GM15510 (cell line): ENCODE data around the gene SIGMAR1.

Experiments
- POLR2A ChIP-seq: IDR thresholded peaks from 3 replicates; pipeline ENCODE4 v1.6.1; 2011; ENCODE audit warnings: borderline replicate concordance; ENCODE audit not compliant: insufficient read length; ENCODE audit errors: extremely low read depth

SIGMAR1 gene

DNA sequence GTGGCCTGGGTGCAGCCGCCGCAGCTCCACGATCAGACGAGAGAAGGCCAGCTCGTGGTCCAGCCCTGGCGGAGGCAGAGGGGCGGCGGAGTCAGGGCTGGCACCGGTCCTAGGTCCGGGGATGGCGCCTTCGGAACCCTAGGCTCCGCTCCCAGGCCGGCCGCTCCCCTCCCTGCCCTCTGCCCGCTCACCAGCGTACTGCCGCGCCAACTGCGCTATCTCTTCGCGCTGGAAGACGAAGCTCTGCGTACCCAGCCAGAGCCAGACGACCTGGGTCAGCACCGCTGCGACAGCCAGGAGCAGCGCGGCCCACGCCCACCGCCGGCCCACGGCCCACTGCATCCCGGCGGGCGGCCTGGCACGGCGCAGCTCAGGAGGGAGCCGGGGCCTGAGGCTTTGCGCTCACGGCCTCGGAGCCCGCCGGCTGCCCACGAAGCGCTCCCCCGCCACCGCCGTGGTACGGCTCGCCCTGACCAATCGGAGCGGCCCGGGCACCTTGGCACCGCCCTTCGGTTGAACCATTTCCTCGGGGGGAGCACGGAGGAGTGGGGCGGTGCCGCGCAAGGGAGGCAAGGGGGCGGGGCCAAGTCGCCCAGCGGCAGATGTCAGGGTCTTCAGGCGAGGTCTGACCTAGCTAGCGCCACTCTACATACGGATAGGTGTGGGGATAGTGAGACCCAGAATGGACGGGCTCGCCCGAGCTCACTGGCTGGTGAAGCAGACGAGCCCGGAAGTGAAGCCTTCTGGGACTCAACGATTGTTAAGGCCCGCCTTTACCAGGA is at the start of gene SIGMAR1:
Gene SIGMAR1, minus strand, starts transcription at position 432 of the 782 bp plus-strand sequence. Its CDS starts 90 bp downstream, at position 342.
- peak; percentile 71 for TF ChIP-seq POLR2A

DNA sequence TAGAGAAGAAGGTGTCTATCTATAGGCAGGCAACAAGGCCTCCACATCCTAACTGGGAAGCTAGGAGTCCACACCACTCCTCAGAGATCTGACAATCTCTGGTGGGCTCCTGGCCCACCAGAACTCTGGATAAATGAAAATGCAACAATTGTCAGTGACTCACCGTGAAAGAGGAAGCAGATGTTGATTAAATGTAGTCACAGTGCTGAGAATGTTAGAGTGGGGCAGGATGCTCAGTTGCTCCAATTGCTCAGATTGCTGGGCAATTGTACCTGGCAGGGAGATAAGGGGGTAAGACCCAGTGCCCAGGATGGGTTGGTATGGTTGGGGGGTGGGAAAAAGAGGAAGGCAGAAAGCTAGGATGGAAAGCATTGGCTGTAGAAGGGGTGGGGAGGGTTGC is 49.1 kb upstream of the SIGMAR1 start:
- no peak for TF ChIP-seq POLR2A

DNA sequence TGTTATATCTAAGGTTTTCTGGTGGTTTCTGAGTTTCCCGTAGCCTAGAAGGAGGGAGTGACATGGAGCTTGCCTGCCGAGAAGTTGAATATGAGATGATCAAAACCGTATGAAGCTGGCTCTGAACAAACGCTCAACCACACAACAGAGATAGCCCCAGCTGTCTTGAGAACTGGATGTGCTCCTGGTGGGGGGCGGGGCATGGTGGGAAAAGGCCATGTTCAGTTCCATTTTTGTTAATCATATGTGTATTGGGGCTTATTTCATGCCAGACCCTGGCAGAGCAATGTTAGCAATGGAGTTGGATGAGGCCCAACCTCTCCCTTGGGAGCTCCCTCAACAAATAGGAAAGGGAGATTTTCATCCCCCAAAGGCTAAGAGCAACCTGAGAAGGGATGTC is 48.6 kb upstream of the SIGMAR1 start:
- TF ChIP-seq POLR2A, result no peak

DNA sequence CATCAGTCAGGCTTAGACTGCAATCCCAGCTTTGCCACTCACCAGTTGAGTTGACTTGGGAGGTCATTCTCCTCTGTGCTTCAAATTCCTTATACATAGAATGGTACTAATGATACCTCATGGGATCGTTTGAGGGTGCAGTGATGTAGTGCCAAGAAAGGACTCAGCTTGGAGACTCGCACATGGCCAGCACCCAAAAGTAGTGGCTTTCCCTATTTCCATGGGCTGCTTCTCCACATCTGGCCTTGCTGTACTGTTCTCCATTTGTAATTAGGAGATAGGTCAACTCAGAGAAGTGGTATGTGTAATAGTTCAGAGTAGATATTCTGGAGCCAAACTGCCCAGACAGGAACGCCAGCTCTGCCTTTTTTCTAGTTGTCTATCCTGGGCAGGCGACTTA is 48.0 kb upstream of the SIGMAR1 start:
- TF ChIP-seq POLR2A, result no peak

DNA sequence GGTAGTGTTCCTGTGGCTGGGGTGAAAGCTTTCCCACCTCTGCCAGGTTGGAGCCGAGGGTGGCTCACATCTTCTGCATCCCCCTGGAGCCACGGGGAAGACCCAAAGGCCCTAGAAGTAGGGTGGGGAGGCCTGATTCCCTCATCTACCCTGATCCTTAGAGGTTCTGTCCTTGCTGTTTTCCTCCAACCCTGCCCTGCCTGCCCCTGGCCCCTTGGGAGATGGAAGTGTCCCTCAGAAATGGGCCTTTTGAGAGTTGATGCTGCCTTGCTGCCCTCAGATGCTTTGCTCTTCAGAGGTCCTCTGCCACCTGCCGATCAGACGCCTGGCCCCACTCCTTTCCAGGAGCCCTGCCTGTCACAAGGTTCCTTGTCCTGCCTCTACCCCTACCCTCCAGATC is 47.2 kb upstream of the SIGMAR1 start:
- TF ChIP-seq POLR2A, result no peak

DNA sequence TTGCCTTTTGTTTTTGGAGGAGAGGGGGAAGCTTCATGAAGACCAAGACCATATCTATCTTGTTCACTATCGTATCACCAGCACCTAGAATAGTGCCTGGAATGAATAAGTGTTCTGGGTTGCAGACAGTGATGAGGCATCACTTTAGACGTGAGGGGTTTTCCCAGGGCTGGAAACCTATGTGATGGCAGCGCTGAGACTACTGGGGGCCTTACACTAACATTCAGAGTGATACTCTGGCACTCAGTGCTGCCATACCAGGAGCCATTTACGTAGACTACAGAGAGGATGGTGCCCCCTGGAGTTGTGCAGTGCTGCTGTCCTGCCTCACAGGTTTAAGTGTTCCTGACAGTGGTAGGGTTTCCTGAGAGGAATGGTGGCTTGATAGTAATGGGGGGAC is 46.6 kb upstream of the SIGMAR1 start:
- no peak for TF ChIP-seq POLR2A

DNA sequence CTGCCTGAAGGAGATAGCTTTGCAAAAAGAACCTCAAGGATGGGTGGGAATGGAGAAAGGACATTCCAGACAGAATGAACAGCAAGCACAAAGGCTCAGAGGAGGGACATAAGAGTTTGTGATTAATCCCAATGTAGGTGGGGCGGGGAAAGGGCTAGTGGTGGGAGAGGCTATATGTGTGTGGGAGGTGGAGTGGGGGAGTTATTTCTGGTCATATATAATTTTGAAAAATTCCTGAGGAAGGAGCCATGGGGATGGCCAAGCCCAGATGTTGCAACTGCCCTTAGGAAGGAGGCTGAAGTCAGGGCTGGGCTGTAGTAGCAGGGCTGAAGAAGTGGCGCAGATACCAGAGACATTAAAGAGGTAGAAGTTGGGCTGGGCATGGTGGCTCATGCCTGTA is 38.3 kb upstream of the SIGMAR1 start:
- TF ChIP-seq POLR2A, result no peak

DNA sequence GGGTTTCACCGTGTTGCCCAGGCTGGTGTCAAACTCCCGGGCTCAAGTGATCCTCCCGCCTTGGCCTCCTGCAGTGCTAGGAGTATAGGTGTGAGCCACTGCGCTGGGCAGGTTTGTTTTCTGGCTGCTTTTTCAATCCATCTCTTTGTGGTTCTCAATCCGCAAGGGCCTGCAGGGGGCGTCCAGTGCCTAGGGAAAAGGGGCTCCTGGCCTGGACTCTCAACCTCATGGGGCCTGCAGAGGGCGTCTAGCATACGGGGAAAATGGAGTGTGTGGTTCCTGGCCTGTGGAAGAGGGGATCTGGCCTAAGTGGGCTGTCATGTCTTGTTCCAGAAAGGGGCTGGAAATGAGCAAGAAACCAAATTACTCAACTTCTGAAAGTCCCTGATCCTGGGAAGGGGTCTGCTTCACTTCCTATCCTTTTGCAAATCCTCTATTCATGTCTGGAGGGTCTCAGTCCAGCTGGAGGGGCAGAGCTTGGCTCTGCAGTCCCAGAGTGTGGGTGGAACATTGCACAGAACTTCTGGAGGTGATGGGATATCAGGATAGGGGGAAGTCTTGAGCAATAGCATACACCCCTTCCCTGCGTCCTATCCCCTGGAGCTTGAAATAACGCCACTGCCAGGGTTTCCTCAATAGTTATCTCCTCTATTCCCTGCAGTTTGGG is 37.6 kb upstream of the SIGMAR1 start:
- no peak for TF ChIP-seq POLR2A

DNA sequence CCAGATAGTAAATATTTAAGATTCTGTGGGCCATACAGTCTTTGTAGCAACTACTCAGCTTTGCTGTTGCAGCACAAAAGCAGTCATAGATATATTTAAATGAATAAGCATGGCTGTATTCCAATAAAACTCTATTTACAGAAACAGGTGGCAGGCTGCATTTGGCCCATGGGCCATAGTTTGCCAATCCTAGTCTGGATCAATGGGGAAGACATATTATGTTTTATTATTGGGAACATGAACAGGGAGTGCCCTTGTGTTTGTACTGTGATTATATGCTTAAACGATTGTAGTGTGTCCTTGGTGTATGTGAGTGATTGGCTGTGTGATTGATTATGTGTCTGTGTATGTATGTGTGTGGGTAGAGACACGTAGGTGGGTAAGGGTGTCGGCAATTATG is 36.9 kb upstream of the SIGMAR1 start:
- no peak for TF ChIP-seq POLR2A

DNA sequence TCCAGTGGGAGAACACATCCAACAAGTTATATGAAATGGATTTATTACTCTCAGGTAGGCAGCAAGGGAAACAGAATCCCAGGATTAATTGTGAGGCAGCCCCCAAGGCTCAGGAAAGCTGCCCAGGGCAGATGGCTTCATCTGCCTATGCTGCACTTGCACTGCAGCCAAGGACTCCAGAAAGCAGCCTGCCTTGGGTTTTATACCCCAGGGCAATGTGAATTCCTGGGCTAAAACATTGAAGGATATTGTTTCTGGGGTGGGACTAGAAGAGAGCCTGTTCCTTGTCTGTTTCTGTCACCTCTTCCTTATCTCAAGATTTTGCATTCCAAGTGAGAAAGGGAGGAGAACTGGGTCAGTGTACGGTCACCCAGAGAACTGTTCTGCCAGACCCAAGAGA is 33.7 kb upstream of the SIGMAR1 start:
- no peak for TF ChIP-seq POLR2A

DNA sequence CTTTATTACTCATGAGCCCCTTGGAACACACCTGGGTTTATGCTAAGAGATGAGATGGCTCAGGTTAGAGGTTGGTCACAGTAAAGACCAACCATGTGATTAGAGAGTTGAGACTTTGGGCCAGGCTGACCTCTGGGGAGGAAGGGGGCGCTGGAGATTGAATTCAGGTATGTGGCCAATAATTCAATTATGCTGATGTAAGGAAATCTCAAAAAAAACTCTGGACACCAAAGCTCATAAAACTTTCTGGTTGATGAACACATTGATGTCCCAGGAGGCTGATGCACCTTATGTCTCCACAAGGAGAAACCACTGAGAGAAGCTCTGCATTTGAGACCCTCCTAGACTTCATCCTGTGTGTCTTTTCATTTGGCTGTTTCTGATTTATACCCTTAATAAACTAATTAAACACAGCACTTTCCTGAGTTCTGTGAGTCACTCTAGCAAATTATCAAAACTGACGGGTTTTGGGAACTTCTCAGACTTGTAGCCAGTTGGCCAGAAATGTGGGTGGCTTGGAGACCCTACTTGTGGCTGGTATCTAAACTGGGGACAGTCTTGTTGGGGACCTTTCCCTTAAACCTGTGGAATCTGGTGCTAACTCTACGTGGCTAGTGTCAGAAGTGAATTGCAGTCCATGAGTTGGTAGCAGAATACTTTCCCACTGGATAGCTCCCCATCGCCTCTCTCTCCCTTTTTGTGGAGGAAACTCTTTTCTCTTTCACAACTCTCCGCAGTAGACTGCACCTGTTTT is 32.4 kb upstream of the SIGMAR1 start:
- no peak for TF ChIP-seq POLR2A

DNA sequence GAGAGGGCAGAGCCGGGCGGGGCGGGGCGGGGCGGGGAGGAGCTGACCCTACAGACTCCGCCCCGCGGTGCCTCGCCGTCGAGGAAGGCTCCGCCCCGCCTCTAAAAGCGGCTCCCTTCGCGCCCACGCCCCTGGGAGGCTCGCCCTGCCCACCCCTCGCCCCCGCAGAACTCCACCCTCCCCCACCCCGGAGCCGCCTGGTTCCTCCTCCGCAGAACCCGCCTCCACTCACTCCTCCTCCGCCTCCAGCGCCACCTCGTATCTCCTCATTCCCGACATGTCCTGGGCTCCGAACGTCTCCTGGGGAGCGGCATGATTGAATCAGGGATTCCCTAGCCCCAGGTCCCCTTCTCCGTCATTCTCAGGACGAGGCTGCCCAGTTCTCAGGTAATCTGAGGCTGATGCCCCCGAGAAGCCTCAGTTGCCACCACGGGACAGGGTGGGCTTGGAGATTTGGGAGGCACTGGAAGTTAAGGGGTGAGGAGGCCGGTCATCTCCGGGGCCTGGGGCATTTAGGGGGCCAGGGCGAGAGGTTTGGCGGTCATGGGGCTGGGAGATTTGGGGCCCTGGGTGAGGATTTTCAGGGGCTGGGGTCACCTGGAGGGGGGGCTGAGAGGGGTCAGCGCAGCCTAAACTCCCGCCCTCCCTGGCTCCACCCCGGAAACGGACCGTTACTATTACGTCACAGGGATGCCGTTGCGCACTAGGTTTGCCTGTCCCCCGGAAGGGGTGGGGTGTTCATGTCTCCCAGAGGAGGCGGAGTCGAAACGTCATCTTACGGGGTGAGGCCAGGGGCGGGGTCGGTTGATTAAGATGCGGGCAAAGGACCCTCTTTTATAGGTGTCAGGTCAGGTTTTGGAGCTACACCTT is 28.0 kb upstream of the SIGMAR1 start:
- no peak for TF ChIP-seq POLR2A

DNA sequence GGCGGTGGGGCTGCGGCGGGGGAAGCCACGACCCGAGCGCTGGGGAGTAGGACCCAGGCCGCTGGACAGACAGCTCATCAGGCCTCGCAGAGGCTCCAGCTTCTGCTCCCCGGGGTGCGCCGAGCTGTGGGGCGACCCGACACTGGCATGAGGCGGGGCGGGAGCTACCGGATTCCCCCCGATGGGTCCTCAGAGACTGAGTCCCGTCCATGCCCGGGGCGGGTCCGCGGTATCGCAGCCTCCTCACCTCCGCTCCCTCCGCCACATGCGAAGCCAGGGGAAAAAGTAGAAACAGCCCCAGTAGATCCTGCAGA is 27.4 kb upstream of the SIGMAR1 start:
- peak; percentile 15 for TF ChIP-seq POLR2A

DNA sequence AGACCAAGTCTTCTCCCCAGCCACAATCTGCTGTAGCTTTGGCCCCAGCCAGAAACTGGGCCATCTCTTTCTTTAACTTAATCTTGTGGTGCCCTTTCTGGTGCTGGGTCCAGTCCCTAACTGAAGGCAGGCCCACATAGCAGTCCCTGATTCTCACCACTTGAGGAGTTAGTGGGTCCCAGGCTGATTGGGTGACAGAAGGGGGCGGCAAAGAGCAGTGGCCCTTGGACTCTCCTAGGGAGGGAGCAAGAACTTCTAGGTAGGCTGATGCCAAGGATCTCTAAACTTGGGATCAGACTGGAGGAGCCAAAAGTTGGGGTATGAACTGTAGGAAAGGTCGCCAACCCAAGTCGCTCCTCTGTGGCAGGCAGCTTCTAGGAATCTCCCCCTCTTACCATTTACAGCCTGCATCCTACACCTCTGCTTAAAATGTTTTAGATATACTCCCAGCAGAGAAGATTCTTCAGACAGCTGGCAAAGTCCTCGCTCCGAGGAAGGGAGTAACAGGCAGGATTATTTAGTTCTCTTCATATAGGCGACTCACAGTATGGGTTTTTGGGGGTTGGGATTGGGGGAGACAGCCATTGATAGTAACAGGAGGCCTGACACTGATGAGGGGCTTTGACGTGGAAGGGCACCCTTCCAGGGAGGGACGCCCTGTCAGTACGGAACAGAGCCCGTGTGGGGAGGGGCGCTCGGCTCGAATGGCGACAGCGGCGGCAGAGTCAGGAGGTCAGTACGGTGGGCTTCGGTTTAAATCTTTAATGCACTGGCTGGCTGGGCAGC is 26.9 kb upstream of the SIGMAR1 start:
- TF ChIP-seq POLR2A, result no peak
